Measurements from ENCODE around the gene CDH24. TPM values are rescaled to one million over a fixed set of nuclear protein-coding genes. Genes with fewer than 3 reads are reported as not detected.
"Not testable (repeated sequence)": the region's sequence is repeated elsewhere in the genome, so short reads cannot be mapped to it uniquely, and the experiment has no call there.

CDH24 gene
- polyA plus RNA-seq, 3 donors, result 1.9 to 7.0 (median 4.4) TPM

DNA sequence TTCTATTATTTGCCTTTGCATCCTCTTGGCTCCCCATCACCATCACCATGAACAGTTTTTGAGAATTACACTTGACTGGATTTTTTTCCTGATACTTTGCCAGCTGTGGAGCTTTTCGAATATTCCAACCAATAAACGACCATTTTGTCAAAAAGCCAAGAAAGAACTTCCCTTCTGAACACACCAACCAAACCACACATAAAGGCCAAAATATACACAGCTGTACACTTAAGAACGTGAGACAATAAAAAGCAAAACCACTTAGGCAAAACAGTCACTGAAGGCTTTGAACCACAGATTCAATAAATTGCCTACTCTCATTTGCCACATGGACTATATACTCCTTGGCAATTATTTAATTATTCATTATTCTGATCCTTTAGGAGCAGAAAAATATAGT, 48.5 kb downstream of the CDH24 start:
- no peak overlapping the region for H3K27ac ChIP-seq (ENCODE audit: low read depth, low read length)
- 13 to 38% (median 26%) methylated on average over 3 of the region's 3 CpGs for WGBS, 3 donors

DNA sequence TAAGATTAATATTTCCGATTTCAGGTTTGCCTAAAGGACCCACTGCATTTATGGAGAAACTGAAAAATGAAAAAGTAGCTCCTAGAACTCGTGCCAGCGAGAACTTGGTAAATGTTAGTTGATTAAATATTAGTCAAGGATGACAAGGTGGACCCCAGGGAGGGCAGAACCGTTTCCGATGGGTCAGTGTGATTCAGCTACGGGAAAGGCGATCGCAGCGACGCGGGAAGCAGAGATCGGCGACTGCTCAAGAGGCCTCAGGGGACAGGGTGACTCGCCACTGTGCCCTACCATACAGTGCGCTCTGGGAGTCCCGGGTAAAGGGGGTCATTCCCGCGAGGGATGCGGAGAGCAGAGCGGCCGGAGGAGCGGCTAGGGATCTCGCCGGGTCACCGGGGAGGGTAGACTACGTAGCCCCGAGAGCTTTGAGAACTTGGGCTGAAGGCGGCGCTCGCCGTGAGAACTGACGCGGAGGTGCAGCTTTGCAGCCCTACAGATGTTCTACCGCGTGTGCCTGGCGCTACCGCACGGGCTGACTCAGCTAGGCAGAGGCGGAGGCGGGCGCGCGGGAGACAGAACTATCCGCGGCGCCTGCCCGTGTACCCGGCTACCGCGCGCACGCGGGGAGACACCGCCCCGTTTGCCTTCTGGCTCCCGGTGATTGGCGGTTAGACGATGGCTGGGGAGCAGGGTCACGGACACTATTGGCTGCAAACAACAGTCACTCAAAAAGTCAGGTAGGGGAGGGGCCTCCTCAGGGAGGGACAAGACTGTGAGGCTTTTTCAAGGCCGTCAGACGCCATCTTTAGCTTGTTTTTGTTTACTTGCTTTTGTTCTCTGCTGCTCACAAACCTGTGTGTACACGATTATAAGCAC, 50.5 kb downstream of the CDH24 start:
- 0 to 1% (median 0%) methylated on average over 62 of the region's 62 CpGs for WGBS, 3 donors
- H3K27ac ChIP-seq (ENCODE audit: low read depth, low read length), result peak overlapping the region; percentile 38

DNA sequence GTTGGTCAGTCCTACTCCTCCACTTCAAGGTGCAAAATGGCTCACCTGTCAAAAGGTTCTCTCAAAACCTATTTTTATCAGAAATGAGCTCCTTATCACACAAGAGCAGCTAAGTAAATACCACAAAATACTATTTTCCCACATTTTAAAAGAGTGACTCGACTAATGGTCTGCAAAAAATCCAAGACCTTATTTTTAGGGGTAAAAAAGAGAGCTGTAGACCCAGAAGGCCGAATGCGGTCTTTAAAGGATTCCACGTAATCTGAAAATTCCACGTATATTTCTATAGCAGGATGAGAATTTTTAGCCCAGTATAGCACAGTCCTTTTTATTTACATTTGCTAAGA, 51.2 kb downstream of the CDH24 start:
- H3K27ac ChIP-seq (ENCODE audit: low read depth, low read length), result no peak overlapping the region
- WGBS, 3 donors, result 26 to 62% (median 51%) methylated on average over 5 of the region's 5 CpGs

DNA sequence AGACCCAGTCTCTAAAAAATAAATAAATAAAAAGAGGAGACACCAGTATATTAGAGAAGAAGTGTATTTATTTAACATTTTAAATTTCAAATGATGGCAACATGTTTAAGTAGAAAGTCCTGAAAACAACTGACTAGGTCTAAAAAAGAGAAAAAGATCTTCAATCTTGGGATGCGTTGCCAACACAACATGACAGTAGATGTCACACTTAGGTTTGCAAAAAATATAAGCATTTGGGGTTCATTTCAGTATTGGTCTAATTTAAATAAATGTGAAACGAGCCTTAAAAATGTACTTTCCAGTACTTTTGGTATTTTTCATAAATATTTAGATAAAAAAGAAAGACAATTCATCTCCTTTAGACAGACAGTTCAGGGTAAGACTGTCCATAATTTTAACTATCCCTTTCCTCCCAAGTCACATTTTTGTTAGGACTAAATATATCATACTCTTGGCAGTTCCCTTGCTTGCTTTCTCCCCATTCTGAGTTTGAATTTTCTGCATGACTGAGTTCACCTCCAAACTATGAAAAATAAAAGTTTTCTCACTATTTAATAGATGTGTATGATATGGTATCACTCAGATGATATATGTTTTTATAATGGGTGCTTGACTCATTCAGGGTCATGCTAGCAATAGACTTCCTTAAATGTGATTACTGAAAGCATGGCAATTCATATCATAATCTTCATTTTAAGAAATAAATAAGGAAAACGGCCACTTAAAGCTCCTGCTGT, 51.7 kb downstream of the CDH24 start:
- H3K27ac ChIP-seq (ENCODE audit: low read depth, low read length), result no peak overlapping the region
- WGBS, 3 donors, result 67 to 78% (median 75%) methylated on average over 3 of the region's 3 CpGs

DNA sequence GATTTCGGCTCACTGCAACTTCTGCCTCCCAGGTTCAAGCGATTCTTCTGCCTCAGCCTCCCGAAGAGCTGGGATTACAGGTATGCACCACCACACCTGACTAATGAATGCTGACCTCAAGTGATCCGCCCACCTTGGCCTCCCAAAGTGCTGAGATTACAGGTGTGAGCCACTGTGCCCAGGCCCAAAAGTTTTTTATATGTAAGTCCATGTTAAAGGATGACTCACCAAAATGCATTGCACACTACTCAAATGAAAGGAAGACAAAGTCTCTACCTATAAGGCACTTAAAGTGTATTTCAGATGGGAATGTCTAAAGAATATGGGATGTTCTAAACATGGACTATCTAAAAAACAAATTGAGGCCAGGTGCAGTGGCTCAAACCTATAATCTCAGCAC, 53.0 kb downstream of the CDH24 start:
- 96 to 98% (median 96%) methylated on average over 4 of the region's 4 CpGs for WGBS, 3 donors
- not testable (repeated sequence) for H3K27ac ChIP-seq (ENCODE audit: low read depth, low read length)

DNA sequence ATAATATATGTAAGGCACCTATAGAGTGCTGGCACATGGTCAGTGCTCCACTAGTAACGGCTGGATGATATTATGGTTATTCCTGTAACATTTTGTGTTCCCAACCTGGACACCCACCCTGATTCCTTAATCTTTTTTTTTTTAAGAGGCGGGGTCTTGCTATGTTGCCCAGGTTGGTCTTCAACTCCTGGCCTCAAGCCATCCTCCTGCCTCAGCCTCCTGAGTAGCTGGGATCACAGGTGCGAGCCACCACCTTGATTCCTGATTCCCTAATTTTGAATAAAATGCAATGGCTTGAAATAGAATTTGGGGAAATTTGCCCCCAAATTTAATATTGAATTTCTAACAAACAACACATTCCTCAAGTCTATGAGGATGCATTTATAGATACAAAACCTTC, 54.7 kb downstream of the CDH24 start:
- H3K27ac ChIP-seq (ENCODE audit: low read depth, low read length), result no peak overlapping the region
- 96 to 98% (median 97%) methylated on average over 3 of the region's 3 CpGs for WGBS, 3 donors

DNA sequence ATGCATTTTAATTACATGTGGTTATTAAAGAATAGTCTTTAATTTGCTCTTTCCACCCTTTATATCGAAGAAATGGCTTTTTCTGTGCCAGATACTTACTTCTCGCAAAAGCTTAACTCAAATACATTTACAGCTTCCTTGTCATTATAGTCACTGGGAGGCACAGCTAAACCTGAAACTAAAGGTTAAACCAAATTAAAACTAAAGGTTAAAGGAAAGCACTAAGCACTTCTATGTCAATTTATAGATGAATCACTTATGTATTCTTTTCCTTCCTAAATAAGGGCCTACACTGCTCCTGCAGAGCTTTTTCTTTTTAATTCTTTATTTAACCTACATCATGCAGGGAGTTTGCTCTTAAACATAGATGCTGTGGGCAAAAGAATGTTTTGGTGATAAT, 56.5 kb downstream of the CDH24 start:
- no peak overlapping the region for H3K27ac ChIP-seq (ENCODE audit: low read depth, low read length)
- 96 to 98% (median 98%) methylated on average over 2 of the region's 2 CpGs for WGBS, 3 donors

DNA sequence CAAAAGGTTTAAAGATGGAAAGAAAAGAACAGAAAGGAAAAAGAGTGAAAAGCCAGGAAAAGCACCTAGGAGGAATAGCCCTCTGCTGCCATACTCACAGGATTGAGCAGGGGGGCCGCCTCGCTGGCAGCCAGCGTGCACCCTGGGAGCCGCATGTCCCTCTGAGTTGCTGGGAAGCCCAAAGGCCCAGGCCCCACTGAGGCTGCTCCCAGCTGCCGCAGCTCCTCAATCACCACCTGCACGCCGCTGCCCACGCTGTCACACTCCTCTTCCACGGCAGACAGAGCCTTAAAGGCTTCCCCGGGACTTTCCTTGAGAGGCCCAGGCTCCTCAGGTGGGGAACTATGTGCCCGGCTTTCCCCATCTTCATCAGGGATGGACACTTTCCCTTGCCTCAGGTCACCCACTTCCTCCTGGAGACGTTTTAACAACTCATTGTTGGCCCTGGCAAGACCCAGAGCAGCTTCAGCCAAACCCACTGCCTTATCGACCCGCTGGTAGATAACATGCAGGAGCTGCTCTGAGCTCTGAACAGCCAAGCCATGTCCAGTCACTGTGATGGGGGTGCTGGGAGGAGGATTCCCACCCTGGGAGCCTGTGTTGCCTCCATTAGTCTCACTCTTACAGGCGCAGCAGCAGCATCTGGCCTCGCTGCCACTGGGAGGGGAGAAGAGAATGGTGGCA, 58.8 kb downstream of the CDH24 start:
- no peak overlapping the region for H3K27ac ChIP-seq (ENCODE audit: low read depth, low read length)
- 83 to 91% (median 87%) methylated on average over 16 of the region's 16 CpGs for WGBS, 3 donors

DNA sequence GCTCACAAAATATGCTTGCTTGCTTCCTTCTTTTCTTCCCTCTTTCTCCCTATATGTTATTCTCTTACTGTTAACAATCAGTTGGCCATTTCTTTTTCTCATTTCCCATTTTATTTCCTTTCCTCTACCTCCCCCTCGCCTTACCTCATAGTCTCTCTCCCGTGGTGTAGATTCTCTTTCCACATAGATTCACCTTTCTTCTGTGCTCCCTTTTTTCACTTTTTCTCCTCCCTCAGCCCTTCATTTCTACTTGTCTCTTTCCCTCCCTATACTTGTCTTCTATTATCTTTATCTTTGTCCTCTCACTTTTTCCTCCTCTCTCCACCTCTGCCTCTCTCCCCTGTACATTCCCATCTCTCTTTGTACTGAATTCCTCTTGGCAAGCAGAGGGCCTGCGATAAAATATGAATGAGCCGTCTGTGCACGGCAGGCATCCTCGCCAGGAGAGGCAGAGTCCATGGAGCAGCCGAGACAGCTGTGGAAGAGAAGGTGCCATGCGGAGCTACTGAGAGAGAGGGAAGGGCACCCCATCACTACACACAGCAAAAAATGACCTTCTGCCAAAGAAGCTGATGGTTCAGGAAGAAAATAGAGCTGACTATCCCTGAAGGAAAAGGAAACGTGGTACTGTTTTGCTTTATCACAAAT, 59.5 kb downstream of the CDH24 start:
- no peak overlapping the region for H3K27ac ChIP-seq (ENCODE audit: low read depth, low read length)
- WGBS, 3 donors, result 72 to 87% (median 78%) methylated on average over 9 of the region's 9 CpGs

Other genes with a start within 250 kb of the CDH24 start
- 10 to 100 TPM in 2 of 3 donors, 1 to 10 TPM in 1; 3.7 to 15.2 (median 12.1) TPM for gene SLC7A7, start 242.1 kb downstream of the CDH24 start, polyA plus RNA-seq
- 10 to 100 TPM; 54.2 to 76.3 (median 65.9) TPM for gene MRPL52, start 227.6 kb downstream of the CDH24 start, polyA plus RNA-seq
- gene MMP14, start 220.9 kb downstream of the CDH24 start, polyA plus RNA-seq, result 100 to 1,000 TPM in 1 of 3 donors, 10 to 100 TPM in 2; 26.1 to 109 (median 86.0) TPM
- gene LRP10, start 185.8 kb downstream of the CDH24 start, polyA plus RNA-seq, result 10 to 100 TPM; 43.8 to 91.5 (median 50.6) TPM
- gene REM2, start 174.3 kb downstream of the CDH24 start, polyA plus RNA-seq, result under 1 TPM in 2 of 3 donors, not detected in 1; 0.22 to 0.51 TPM
- 10 to 100 TPM; 20.1 to 36.9 (median 34.6) TPM for gene RBM23, start 138.4 kb downstream of the CDH24 start, polyA plus RNA-seq
- 10 to 100 TPM; 30.8 to 46.0 (median 32.7) TPM for gene PRMT5, start 128.1 kb downstream of the CDH24 start, polyA plus RNA-seq
- 10 to 100 TPM; 28.3 to 45.7 (median 30.9) TPM for gene HAUS4, start 100.4 kb downstream of the CDH24 start, polyA plus RNA-seq
- 1 to 10 TPM; 1.6 to 3.4 (median 2.0) TPM for gene AJUBA, start 75.0 kb downstream of the CDH24 start, polyA plus RNA-seq
- 10 to 100 TPM in 1 of 3 donors, 1 to 10 TPM in 2; 4.8 to 13.5 (median 6.2) TPM for gene C14orf93, start 47.4 kb downstream of the CDH24 start, polyA plus RNA-seq
- 100 to 1,000 TPM in 2 of 3 donors, 10 to 100 TPM in 1; 78.0 to 152 (median 140) TPM for gene PSMB5, start 22.6 kb downstream of the CDH24 start, polyA plus RNA-seq
- gene PSMB11, start 15.3 kb downstream of the CDH24 start, polyA plus RNA-seq, result not detected
- 10 to 100 TPM; 43.6 to 81.4 (median 79.3) TPM for gene ACIN1, start 37.6 kb upstream of the CDH24 start, polyA plus RNA-seq
- gene C14orf119, start 38.0 kb upstream of the CDH24 start, polyA plus RNA-seq, result 10 to 100 TPM; 16.3 to 54.9 (median 45.0) TPM
- under 1 TPM in 2 of 3 donors, not detected in 1; 0.03 to 0.56 TPM for gene CIROP, start 47.5 kb upstream of the CDH24 start, polyA plus RNA-seq
- 1 to 10 TPM in 1 of 3 donors, under 1 TPM in 1, not detected in 1; 0.15 to 2.8 TPM for gene CEBPE, start 61.7 kb upstream of the CDH24 start, polyA plus RNA-seq
- 10 to 100 TPM; 16.8 to 41.5 (median 25.9) TPM for gene SLC7A8, start 126.1 kb upstream of the CDH24 start, polyA plus RNA-seq
- under 1 TPM in 2 of 3 donors, not detected in 1; 0.06 to 0.14 TPM for gene RNF212B, start 180.4 kb upstream of the CDH24 start, polyA plus RNA-seq
- 1 to 10 TPM; 3.5 to 6.4 (median 3.8) TPM for gene HOMEZ, start 228.6 kb upstream of the CDH24 start, polyA plus RNA-seq
- gene PPP1R3E, start 245.3 kb upstream of the CDH24 start, polyA plus RNA-seq, result 10 to 100 TPM in 1 of 3 donors, 1 to 10 TPM in 2; 6.0 to 16.1 (median 6.2) TPM
- 100 to 1,000 TPM in 1 of 3 donors, 10 to 100 TPM in 2; 37.9 to 122 (median 58.9) TPM for gene BCL2L2, start 249.3 kb upstream of the CDH24 start, polyA plus RNA-seq

Data from adipose tissue (tissue), 3 donors.